ENCODE results near the gene CFAP73.
A peak's percentile ranks its signal among the peaks of the same experiment; 100 is the strongest.
"Not testable (repeated sequence)": the region's sequence is repeated elsewhere in the genome, so short reads cannot be mapped to it uniquely, and the experiment has no call there.

Gene CFAP73

GRCh38 chr12:113117684-113118083 is 31.8 kb upstream of the CFAP73 start:
- intact Hi-C loops (cut with DNase I): not testable (repeated sequence)

GRCh38 chr12:113118142-113118541 is 31.4 kb upstream of the CFAP73 start:
- no peak for DNase-seq
- intact Hi-C loops (cut with DNase I): no loop called here

More at GRCh38 chr12:113117684-113118083, 31.8 kb upstream of the CFAP73 start:
- not testable (repeated sequence) for DNase-seq

GRCh38 chr12:113119980-113120669 is 29.4 kb upstream of the CFAP73 start:
- intact Hi-C loops (cut with DNase I): no loop called here
- DNase-seq: peak; percentile 50 to 96 (median 82)

- intact Hi-C loops (cut with DNase I): no loop called here
These were observed 28.7 kb upstream of the CFAP73 start for GRCh38 chr12:113120670-113121370.

GRCh38 chr12:113127791-113128199 is 21.7 kb upstream of the CFAP73 start:
- intact Hi-C loops (cut with DNase I): no loop called here
- no peak for DNase-seq

More at GRCh38 chr12:113120670-113121370, 28.7 kb upstream of the CFAP73 start:
- DNase-seq: peak in 8 of 42 donors; percentile 23 to 56 (median 40)

GRCh38 chr12:113128802-113129663 is 20.5 kb upstream of the CFAP73 start:
- intact Hi-C loops (cut with DNase I): no loop called here
- DNase-seq: no peak

GRCh38 chr12:113129664-113130456 is 19.7 kb upstream of the CFAP73 start:
- no peak for DNase-seq
- intact Hi-C loops (cut with DNase I): no loop called here

- intact Hi-C loops (cut with DNase I): no loop called here
These were observed 18.9 kb upstream of the CFAP73 start for GRCh38 chr12:113130457-113131135.

GRCh38 chr12:113131556-113131955 is 18.0 kb upstream of the CFAP73 start:
- DNase-seq: peak in 2 of 42 donors; percentile 32 to 67
- intact Hi-C loops (cut with DNase I): no loop called here

More at GRCh38 chr12:113130457-113131135, 18.9 kb upstream of the CFAP73 start:
- DNase-seq: peak in 40 of 42 donors; percentile 23 to 89 (median 67)

- intact Hi-C loops (cut with DNase I): no loop called here
- no peak for DNase-seq
These were observed 16.5 kb upstream of the CFAP73 start for GRCh38 chr12:113133036-113133435.

GRCh38 chr12:113133666-113134065 is 15.9 kb upstream of the CFAP73 start:
- intact Hi-C loops (cut with DNase I): no loop called here
- DNase-seq: no peak

GRCh38 chr12:113134071-113134470 is 15.5 kb upstream of the CFAP73 start:
- intact Hi-C loops (cut with DNase I): no loop called here
- no peak for DNase-seq

- intact Hi-C loops (cut with DNase I): no loop called here
- peak in 2 of 42 donors; percentile 37 to 61 for DNase-seq
These were observed 15.0 kb upstream of the CFAP73 start for GRCh38 chr12:113134521-113134951.

- DNase-seq: peak in 40 of 42 donors; percentile 46 to 88 (median 77)
- intact Hi-C loops (cut with DNase I): no loop called here
These were observed 14.1 kb upstream of the CFAP73 start, which contains the start of gene RASAL1 for GRCh38 chr12:113135178-113136127. TSS of gene RASAL1 (minus strand) at chr12:113135761. CDS start at chr12:113135462, 299 bp downstream.

GRCh38 chr12:113136128-113136989 is 13.2 kb upstream of the CFAP73 start:
- peak in 38 of 42 donors; percentile 33 to 92 (median 77) for DNase-seq
- intact Hi-C loops (cut with DNase I): no loop called here

GRCh38 chr12:113136990-113137511 is 12.5 kb upstream of the CFAP73 start:
- DNase-seq: no peak
- intact Hi-C loops (cut with DNase I): no loop called here

Measured in head of caudate nucleus (tissue), 42 donors.